ENCODE results near the gene HIP1R. TPM values are rescaled to one million over a fixed set of nuclear protein-coding genes. Genes with fewer than 3 reads are reported as not detected.

Gene HIP1R
- total and polyA plus RNA-seq, 2 of the 13 experiments (the other 11 are each of a cell fraction or from before 2014, with no cell fraction given), result 18.4 to 25.5 TPM

DNA sequence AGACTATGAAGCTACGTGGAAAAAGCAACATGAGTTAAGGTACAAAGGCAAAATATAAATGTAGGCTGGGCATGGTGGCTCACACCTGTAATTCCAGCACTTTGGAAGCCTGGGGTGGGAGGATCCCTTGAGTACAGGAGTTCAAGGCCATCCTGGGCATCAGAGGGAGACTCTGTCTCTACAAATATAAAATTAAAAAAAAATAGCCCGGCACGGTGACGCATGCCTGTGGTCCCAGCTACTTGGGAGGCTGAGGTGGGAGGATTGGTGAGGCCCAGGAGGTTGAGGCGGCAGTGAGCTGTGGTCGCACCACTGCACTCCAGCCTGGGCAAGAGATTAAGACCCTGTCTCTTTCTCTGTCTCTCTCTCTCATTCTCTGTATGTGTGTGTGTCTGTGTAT lies 64.6 kb downstream of the HIP1R start (continued):
- TF ChIP-seq HMGA1 (CRISPR knock-in tag; conservative IDR thresholded peaks at IDR 0.05), result no peak
- TF ChIP-seq RELA (CRISPR knock-in tag; IDR thresholded peaks at IDR 0.05), result no peak
- TF ChIP-seq FOXO4 (CRISPR knock-in tag; conservative IDR thresholded peaks at IDR 0.05), result no peak
- TF ChIP-seq, protein P1, sequence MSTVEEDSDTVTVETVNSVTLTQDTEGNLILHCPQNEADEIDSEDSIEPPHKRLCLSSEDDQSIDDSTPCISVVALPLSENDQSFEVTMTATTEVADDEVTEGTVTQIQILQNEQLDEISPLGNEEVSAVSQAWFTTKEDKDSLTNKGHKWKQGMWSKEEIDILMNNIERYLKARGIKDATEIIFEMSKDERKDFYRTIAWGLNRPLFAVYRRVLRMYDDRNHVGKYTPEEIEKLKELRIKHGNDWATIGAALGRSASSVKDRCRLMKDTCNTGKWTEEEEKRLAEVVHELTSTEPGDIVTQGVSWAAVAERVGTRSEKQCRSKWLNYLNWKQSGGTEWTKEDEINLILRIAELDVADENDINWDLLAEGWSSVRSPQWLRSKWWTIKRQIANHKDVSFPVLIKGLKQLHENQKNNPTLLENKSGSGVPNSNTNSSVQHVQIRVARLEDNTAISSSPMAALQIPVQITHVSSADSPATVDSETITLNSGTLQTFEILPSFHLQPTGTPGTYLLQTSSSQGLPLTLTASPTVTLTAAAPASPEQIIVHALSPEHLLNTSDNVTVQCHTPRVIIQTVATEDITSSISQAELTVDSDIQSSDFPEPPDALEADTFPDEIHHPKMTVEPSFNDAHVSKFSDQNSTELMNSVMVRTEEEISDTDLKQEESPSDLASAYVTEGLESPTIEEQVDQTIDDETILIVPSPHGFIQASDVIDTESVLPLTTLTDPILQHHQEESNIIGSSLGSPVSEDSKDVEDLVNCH (CRISPR knock-in tag; IDR thresholded peaks at IDR 0.05), result no peak
- TF ChIP-seq SCMH1 (CRISPR knock-in tag; IDR thresholded peaks at IDR 0.05; ENCODE audit: borderline replicate concordance), result no peak
- TF ChIP-seq ZNF280D (CRISPR knock-in tag; IDR thresholded peaks at IDR 0.05), result no peak
- TF ChIP-seq, protein P2, sequence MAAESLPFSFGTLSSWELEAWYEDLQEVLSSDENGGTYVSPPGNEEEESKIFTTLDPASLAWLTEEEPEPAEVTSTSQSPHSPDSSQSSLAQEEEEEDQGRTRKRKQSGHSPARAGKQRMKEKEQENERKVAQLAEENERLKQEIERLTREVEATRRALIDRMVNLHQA (CRISPR knock-in tag; IDR thresholded peaks at IDR 0.05), result no peak
- no peak for TF ChIP-seq GMEB2 (CRISPR knock-in tag; IDR thresholded peaks at IDR 0.05; ENCODE audit: low read depth)
- no peak for TF ChIP-seq GABPB1 (CRISPR knock-in tag; IDR thresholded peaks at IDR 0.05)
- no peak for TF ChIP-seq ZFY (CRISPR knock-in tag; IDR thresholded peaks at IDR 0.05)
- no peak for TF ChIP-seq RNF2 (conservative IDR thresholded peaks at IDR 0.05; ENCODE audit: low read depth)
- TF ChIP-seq ZNF777 (CRISPR knock-in tag; IDR thresholded peaks at IDR 0.05), result no peak
- TF ChIP-seq NKX3-1 (CRISPR knock-in tag; IDR thresholded peaks at IDR 0.05), result no peak
- TF ChIP-seq ZNF589 (CRISPR knock-in tag; conservative IDR thresholded peaks at IDR 0.05), result no peak
- TF ChIP-seq ZMYM2 (CRISPR knock-in tag; IDR thresholded peaks at IDR 0.05), result peak; percentile 54; the same call in 1 of the 2 replicates
- TF ChIP-seq ZNF10 (CRISPR knock-in tag; IDR thresholded peaks at IDR 0.05; ENCODE audit: borderline replicate concordance, low read depth), result no peak
- peak; percentile 76 for TF ChIP-seq ZNF362 (CRISPR knock-in tag; IDR thresholded peaks at IDR 0.05; ENCODE audit: borderline replicate concordance)
- TF ChIP-seq NFE2L2 (IDR thresholded peaks at IDR 0.05; ENCODE audit: low read length), result no peak
- no peak for TF ChIP-seq HOXA9 (CRISPR knock-in tag; IDR thresholded peaks at IDR 0.05; ENCODE audit: borderline replicate concordance)
- TF ChIP-seq RCOR2 (CRISPR knock-in tag; IDR thresholded peaks at IDR 0.05), result 0 out of 2 replicates have a peak, but pooled peaks have one; percentile 36

Data from HepG2 (cell line).